H9 (cell line): ENCODE results near the gene GRIFIN. TPM values are rescaled to one million over a fixed set of nuclear protein-coding genes. Genes with fewer than 3 reads are reported as not detected.

ENCODE experiments used
- DNase-seq: peaks from one replicate; pipeline ENCODE4 v3.0.0-alpha.2; 2017
- H2AFZ ChIP-seq: one replicate; pipeline ENCODE4 v1.6.1; 2013; ENCODE audit warnings: mild to moderate bottlenecking, low read length, control low read depth, moderate library complexity
- H2AK5ac ChIP-seq: 2 replicates; pipeline ENCODE4 v1.6.1; 2013; ENCODE audit warnings: low read length, control low read depth, mixed read lengths; ENCODE audit not compliant: insufficient read length
- H2BK120ac ChIP-seq: one replicate; pipeline ENCODE4 v1.6.1; 2013; ENCODE audit warnings: low read depth, mild to moderate bottlenecking, low read length, control low read depth, inconsistent platforms; ENCODE audit not compliant: poor library complexity, severe bottlenecking
- H2BK12ac ChIP-seq: 2 replicates; pipeline ENCODE4 v1.6.1; 2013; ENCODE audit warnings: low read length, control low read depth, mixed read lengths, low read depth; ENCODE audit not compliant: insufficient read length
- H2BK15ac ChIP-seq: 2 replicates; pipeline ENCODE4 v1.6.1; 2013; ENCODE audit warnings: low read depth, low read length, control low read depth
- H2BK20ac ChIP-seq: one replicate; pipeline ENCODE4 v1.6.1; 2013; ENCODE audit warnings: low read depth, mild to moderate bottlenecking, low read length, control low read depth, inconsistent platforms; ENCODE audit not compliant: poor library complexity, severe bottlenecking
- H2BK5ac ChIP-seq: 2 replicates; pipeline ENCODE4 v1.6.1; 2013; ENCODE audit warnings: low read length, control low read depth, mixed read lengths; ENCODE audit not compliant: insufficient read length
- H3K14ac ChIP-seq: 2 replicates; pipeline ENCODE4 v1.6.1; 2013; ENCODE audit warnings: low read length, control low read depth; ENCODE audit not compliant: insufficient read depth
- H3K18ac ChIP-seq: 2 replicates; pipeline ENCODE4 v1.6.1; 2013; ENCODE audit warnings: low read depth, mild to moderate bottlenecking, mixed read lengths, low read length, control low read depth; ENCODE audit not compliant: insufficient read length
- H3K23ac ChIP-seq: 2 replicates; pipeline ENCODE4 v1.6.1; 2013; ENCODE audit warnings: low read length, control low read depth, mixed read lengths, low read depth; ENCODE audit not compliant: insufficient read length
- H3K23me2 ChIP-seq: 2 replicates; pipeline ENCODE4 v1.6.1; 2013; ENCODE audit warnings: low read depth, mild to moderate bottlenecking, mixed read lengths, low read length, control low read depth; ENCODE audit not compliant: insufficient read length, poor library complexity, severe bottlenecking
- H3K27ac ChIP-seq: 2 replicates; pipeline ENCODE4 v1.5.1; 2013; ENCODE audit warnings: low read length, control low read depth, mixed read lengths, low read depth; ENCODE audit not compliant: insufficient read length
- H3K27me3 ChIP-seq: 2 replicates; pipeline ENCODE4 v1.6.1; 2013; ENCODE audit warnings: low read length, control low read depth, inconsistent platforms; ENCODE audit not compliant: insufficient read depth
- H3K4ac ChIP-seq: 2 replicates; pipeline ENCODE4 v1.6.1; 2013; ENCODE audit warnings: low read depth, mild to moderate bottlenecking, control low read depth, inconsistent platforms, low read length, moderate library complexity
- H3K4me1 ChIP-seq: 2 replicates; pipeline ENCODE4 v1.6.1; 2013; ENCODE audit warnings: low read length, control low read depth, inconsistent platforms; ENCODE audit not compliant: insufficient read depth
- H3K4me2 ChIP-seq: 2 replicates; pipeline ENCODE4 v1.6.1; 2013; ENCODE audit warnings: low read length, control low read depth, mixed read lengths; ENCODE audit not compliant: insufficient read length, insufficient read depth
- H3K56ac ChIP-seq: 2 replicates; pipeline ENCODE4 v1.6.1; 2013; ENCODE audit warnings: low read depth, mild to moderate bottlenecking, mixed read lengths, low read length, control low read depth; ENCODE audit not compliant: insufficient read length
- H3K79me1 ChIP-seq: 2 replicates; pipeline ENCODE4 v1.6.1; 2013; ENCODE audit warnings: low read depth, mild to moderate bottlenecking, moderate library complexity, low read length, control low read depth, inconsistent platforms; ENCODE audit not compliant: insufficient read depth, poor library complexity, severe bottlenecking
- H3K79me2 ChIP-seq: 2 replicates; pipeline ENCODE4 v1.6.1; 2013; ENCODE audit warnings: low read length, control low read depth, inconsistent platforms; ENCODE audit not compliant: insufficient read depth
- H3K9ac ChIP-seq: 2 replicates; pipeline ENCODE4 v1.6.1; 2013; ENCODE audit warnings: low read length, control low read depth, mixed read lengths; ENCODE audit not compliant: insufficient read length; ENCODE audit errors: extremely low read depth
- H3K9me3 ChIP-seq: one replicate; pipeline ENCODE4 v1.6.1; 2013; ENCODE audit warnings: low read depth, low read length, inconsistent platforms; ENCODE audit not compliant: control insufficient read depth
- H3T11ph ChIP-seq: one replicate; pipeline ENCODE4 v1.6.1; 2013; ENCODE audit warnings: mild to moderate bottlenecking, low read length, control low read depth, inconsistent platforms
- H4K20me1 ChIP-seq: one replicate; pipeline ENCODE4 v1.6.1; 2013; ENCODE audit not compliant: control insufficient read depth, insufficient read length, insufficient read depth
- H4K5ac ChIP-seq: 2 replicates; pipeline ENCODE4 v1.6.1; 2013; ENCODE audit warnings: low read depth, mild to moderate bottlenecking, mixed read lengths, low read length, control low read depth; ENCODE audit not compliant: insufficient read length
- H4K8ac ChIP-seq: replicated peaks from 2 replicates; pipeline ENCODE4 v1.6.1; 2013; ENCODE audit warnings: low read length, control low read depth, mixed read lengths, low read depth; ENCODE audit not compliant: insufficient read length
- H4K91ac ChIP-seq: 2 replicates; pipeline ENCODE4 v1.6.1; 2013; ENCODE audit warnings: low read depth, mild to moderate bottlenecking, moderate library complexity, mixed read lengths, low read length, control low read depth; ENCODE audit not compliant: insufficient read length
- H3K27ac Mint-ChIP-seq, 3 experiments: 2 replicates in 2 of 3; 3 replicates in 1 of 3; pipeline ENCODE4 v1.8.0; 2020 to 2021; ENCODE audit warnings: mixed read lengths in 3 of 3, mild to moderate bottlenecking in 1 of 3, moderate library complexity in 1 of 3
- H3K27me3 Mint-ChIP-seq: 2 replicates; pipeline ENCODE4 v1.8.0; 2021; ENCODE audit warnings: low read depth, mild to moderate bottlenecking, moderate library complexity, mixed read lengths
- H3K36me3 Mint-ChIP-seq, 3 experiments: 2 replicates in 2 of 3; 3 replicates in 1 of 3; pipeline ENCODE4 v1.8.0; 2020 to 2021; ENCODE audit warnings: low read depth in 3 of 3, mixed read lengths in 3 of 3; ENCODE audit not compliant: insufficient read depth in 1 of 3
- H3K4me1 Mint-ChIP-seq, 2 experiments: 2 replicates each; pipeline ENCODE4 v1.8.0; 2020; ENCODE audit warnings: mixed read lengths in 2 of 2
- H3K4me3 Mint-ChIP-seq, 2 experiments: 2 replicates in 1 of 2; 3 replicates in 1 of 2; pipeline ENCODE4 v1.8.0; 2020 to 2021; ENCODE audit warnings: mild to moderate bottlenecking in 2 of 2, mixed read lengths in 2 of 2, moderate library complexity in 1 of 2
- H3K9me3 Mint-ChIP-seq, 2 experiments: 2 replicates in 1 of 2; 3 replicates in 1 of 2; pipeline ENCODE4 v1.8.0; 2020; ENCODE audit warnings: mild to moderate bottlenecking in 2 of 2, mixed read lengths in 2 of 2, moderate library complexity in 1 of 2
- CTCF ChIP-seq: fragments of 200-600 bp; sonication (generic); conservative IDR thresholded peaks from 3 replicates; pipeline ENCODE4 v1.8.0; 2021; ENCODE audit warnings: antibody characterized with exemption, mild to moderate bottlenecking
- WGBS: extraction: QIAGEN DNeasy Blood & Tissue Kit; methylation state at CpG from one replicate; pipeline ENCODE4 v1.1.7; 2013; ENCODE audit warnings: missing lambda C conversion rate, low lambda C conversion rate, mixed read lengths; ENCODE audit not compliant: insufficient read length; ENCODE audit errors: extremely low coverage; 5-methylcytosine and 5-hydroxymethylcytosine counted together
- total RNA-seq: library from RNA; stranded (reverse); gene quantifications from 2 replicates; pipeline ENCODE4 v1.2.1, GENCODE V29; 2021

GRIFIN gene
- total RNA-seq, 1 experiment from 2014 or later: not detected

- no peaks in the 10 kb centered on the region for H3K79me1 ChIP-seq
- no peak overlapping the region for H2BK12ac ChIP-seq
- H4K5ac ChIP-seq: no peak overlapping the region
- H3K27me3 ChIP-seq: no peaks in the 10 kb centered on the region
- H3K4me1 ChIP-seq: no peaks in the 10 kb centered on the region
- Mint-ChIP-seq H3K4me1 (peaks cover 13 to 36% of the 10 kb centered on the region in 2 experiments), H3K27me3 (no peaks in the 10 kb centered on the region), H3K9me3 (no peaks in the 10 kb centered on the region; a peak in 1 of 5 replicates), H3K4me3 (no peak overlapping the region), H3K36me3 (no peaks in the 10 kb centered on the region), H3K27ac (no peak overlapping the region; a peak in 1 of 7 replicates)
- no peak overlapping the region for H3K56ac ChIP-seq
- no peak overlapping the region for H3K14ac ChIP-seq
- no peak overlapping the region for H2AK5ac ChIP-seq
- no peak overlapping the region for H3K4me2 ChIP-seq
- H2BK5ac ChIP-seq: no peak overlapping the region
- H3T11ph ChIP-seq: no peak overlapping the region
- no peak overlapping the region for H3K4ac ChIP-seq
- no CpG with 5 or more reads among the region's 13 CpGs for WGBS
- H3K79me2 ChIP-seq: no peaks in the 10 kb centered on the region
- no peak overlapping the region for H4K8ac ChIP-seq
- H2BK20ac ChIP-seq: no peak overlapping the region
- H3K23ac ChIP-seq: no peak overlapping the region
- H3K9ac ChIP-seq: no peak overlapping the region
- no peak overlapping the region for H3K18ac ChIP-seq
- no peaks in the 10 kb centered on the region for H4K20me1 ChIP-seq
- no peak overlapping the region for H4K91ac ChIP-seq
- no peaks in the 10 kb centered on the region for H3K9me3 ChIP-seq
- H2AFZ ChIP-seq: no peak overlapping the region
- H3K23me2 ChIP-seq: no peaks in the 10 kb centered on the region
- H3K27ac ChIP-seq: no peak overlapping the region
- DNase-seq: no peak
- H2BK15ac ChIP-seq: no peak overlapping the region
- TF ChIP-seq CTCF: no peak
- no peak overlapping the region for H2BK120ac ChIP-seq
Measured at GRCh38 chr7:2510130-2510776, 34.1 kb upstream of the GRIFIN start.
